Measurements from ENCODE around the gene ACTR1A. TPM values are rescaled to one million over a fixed set of nuclear protein-coding genes. Genes with fewer than 3 reads are reported as not detected.

Gene ACTR1A
- total RNA-seq, 1 donor from 2014 or later = 151 TPM

DNA sequence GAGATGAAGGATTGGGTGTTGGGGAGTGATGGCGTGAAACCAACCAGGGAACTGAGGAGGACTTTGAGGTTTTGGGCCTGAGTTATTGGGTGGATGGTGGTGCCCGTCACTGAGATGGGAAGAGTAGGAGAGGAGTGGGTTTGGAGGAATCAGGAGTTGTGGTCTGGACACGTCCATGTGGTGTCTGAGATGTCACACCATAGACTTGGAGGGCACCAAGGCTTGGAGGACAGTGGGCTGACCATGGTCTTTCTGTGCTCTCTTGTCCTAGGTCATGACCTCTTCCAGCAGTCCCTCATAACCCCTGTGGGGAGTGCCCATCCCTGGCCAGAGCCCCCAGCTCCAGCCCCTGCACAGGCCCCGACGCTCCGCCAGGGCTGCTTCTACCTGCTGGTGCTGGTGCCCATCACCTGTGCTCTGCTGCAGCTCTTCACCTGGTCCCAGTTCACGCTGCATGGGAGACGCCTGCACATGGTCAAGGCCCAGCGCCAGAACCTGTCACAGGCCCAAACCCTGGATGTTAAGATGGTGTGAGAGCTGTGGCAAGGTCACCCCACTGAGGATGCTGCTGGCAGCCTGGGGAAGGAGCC, 27.0 kb downstream of the ACTR1A start:
- DNase-seq (ENCODE audit: low read depth) = no peak
- TF ChIP-seq, protein P1, sequence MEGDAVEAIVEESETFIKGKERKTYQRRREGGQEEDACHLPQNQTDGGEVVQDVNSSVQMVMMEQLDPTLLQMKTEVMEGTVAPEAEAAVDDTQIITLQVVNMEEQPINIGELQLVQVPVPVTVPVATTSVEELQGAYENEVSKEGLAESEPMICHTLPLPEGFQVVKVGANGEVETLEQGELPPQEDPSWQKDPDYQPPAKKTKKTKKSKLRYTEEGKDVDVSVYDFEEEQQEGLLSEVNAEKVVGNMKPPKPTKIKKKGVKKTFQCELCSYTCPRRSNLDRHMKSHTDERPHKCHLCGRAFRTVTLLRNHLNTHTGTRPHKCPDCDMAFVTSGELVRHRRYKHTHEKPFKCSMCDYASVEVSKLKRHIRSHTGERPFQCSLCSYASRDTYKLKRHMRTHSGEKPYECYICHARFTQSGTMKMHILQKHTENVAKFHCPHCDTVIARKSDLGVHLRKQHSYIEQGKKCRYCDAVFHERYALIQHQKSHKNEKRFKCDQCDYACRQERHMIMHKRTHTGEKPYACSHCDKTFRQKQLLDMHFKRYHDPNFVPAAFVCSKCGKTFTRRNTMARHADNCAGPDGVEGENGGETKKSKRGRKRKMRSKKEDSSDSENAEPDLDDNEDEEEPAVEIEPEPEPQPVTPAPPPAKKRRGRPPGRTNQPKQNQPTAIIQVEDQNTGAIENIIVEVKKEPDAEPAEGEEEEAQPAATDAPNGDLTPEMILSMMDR (IDR thresholded peaks at IDR 0.05; ENCODE audit: insufficient read depth, low read length, poor library complexity, severe bottlenecking) = no peak
- H3K36me3 ChIP-seq (ENCODE audit: control insufficient read depth, insufficient read depth, low read length) = no peaks in the 10 kb centered on the region
- no peaks in the 10 kb centered on the region for H3K27me3 ChIP-seq (ENCODE audit: control insufficient read depth, insufficient read depth, low read length)
- no peak overlapping the region for H3K4me3 ChIP-seq (ENCODE audit: low read depth, low read length)

DNA sequence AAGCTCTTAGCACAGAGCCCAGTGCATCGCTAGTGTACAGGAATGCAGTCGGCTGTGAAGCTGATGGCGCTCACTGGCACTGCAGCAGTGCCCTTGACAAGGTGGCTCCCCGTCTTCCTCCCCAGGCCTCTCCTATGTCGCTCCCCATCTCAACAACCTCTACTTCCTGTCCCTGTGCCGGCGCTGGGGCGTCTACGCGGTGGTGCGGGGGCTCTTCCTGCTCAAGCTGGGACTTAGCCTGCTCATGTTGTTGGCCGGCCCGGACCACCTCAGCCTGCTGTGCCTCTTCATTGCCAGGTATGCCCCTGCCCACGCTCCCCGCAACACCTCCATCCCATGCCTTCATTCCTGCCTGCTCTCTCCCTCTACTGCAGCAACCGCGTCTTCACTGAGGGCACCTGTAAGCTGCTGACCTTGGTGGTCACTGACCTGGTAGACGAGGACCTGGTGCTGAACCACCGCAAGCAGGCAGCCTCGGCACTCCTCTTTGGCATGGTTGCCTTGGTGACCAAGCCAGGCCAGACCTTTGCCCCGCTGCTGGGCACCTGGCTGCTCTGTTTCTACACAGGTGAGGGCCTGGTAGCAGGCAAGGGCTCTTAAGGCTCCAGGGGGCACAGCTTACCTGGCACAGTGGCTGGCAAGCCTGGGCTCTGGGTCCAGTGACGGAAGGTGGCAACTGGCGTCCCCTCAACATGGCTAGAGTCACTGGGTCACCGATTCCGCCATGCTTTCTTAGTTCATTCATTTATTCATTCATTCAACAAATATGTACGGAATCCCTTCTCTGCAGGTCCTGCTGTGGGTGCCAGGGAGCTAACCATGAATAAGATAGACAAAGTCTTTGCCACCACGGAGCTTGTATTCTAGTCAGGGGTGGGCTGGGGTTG, 28.8 kb downstream of the ACTR1A start:
- H3K4me3 ChIP-seq (ENCODE audit: low read depth, low read length) = no peak overlapping the region
- TF ChIP-seq, protein P1 (IDR thresholded peaks at IDR 0.05; ENCODE audit: insufficient read depth, low read length, poor library complexity, severe bottlenecking) = no peak
- no peak for DNase-seq (ENCODE audit: low read depth)
- H3K36me3 ChIP-seq (ENCODE audit: control insufficient read depth, insufficient read depth, low read length) = no peaks in the 10 kb centered on the region
- H3K27me3 ChIP-seq (ENCODE audit: control insufficient read depth, insufficient read depth, low read length) = no peaks in the 10 kb centered on the region

DNA sequence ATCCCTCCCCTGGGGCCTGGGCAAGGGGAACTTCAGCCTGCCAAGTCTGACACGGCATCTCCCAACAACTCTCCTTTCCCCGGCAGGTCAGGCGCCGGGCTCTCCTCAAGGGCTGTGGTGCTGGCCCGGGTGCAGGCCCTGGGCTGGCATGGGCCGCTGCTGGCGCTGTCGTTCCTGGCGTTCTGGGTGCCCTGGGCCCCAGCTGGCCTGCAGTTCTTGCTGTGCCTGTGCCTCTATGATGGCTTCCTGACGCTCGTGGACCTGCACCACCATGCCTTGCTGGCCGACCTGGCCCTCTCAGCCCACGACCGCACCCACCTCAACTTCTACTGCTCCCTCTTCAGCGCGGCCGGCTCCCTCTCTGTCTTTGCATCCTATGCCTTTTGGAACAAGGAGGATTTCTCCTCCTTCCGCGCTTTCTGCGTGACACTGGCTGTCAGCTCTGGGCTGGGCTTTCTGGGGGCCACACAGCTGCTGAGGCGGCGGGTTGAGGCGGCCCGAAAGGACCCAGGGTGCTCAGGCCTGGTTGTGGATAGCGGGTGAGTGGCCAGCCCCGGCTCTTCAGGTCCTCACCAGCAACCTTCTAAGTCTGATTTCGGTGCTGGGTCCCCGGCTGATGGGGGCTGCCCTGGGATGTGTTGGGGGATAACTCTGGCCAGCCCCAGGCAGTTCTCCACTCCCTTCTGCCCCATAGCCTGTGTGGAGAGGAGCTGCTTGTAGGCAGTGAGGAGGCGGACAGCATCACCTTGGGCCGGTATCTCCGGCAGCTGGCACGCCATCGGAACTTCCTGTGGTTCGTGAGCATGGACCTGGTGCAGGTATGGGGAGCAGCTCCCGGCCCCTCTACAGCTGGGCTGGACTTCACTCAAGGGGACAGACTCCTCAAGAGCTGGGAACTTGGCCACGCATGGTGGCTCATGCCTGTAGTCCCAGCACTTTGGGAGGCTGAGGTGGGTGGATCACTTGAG, 31.6 kb downstream of the ACTR1A start:
- TF ChIP-seq, protein P1 (IDR thresholded peaks at IDR 0.05; ENCODE audit: insufficient read depth, low read length, poor library complexity, severe bottlenecking) = no peak
- no peaks in the 10 kb centered on the region for H3K36me3 ChIP-seq (ENCODE audit: control insufficient read depth, insufficient read depth, low read length)
- DNase-seq (ENCODE audit: low read depth) = no peak
- H3K4me3 ChIP-seq (ENCODE audit: low read depth, low read length) = no peak overlapping the region
- H3K27me3 ChIP-seq (ENCODE audit: control insufficient read depth, insufficient read depth, low read length) = no peaks in the 10 kb centered on the region

DNA sequence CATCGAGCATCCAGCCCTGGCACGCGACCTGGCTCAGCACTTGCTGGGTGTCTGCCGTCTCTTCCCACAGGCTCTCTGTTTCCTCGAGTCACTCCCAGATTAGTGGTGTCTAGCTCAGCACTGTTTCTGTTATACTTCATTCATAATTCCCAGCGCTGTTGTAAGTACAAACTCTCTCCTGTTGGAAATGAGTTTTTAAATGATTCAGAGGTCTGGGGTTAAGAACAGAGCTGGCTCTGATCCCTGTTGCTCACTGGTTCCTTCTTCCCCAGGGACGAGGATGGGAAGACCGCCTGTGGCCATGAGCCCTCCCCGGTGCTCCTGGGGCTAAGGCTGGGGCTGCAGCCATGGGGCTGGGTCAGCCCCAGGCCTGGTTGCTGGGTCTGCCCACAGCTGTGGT, 33.8 kb downstream of the ACTR1A start:
- TF ChIP-seq, protein P1 (IDR thresholded peaks at IDR 0.05; ENCODE audit: insufficient read depth, low read length, poor library complexity, severe bottlenecking) = no peak
- H3K36me3 ChIP-seq (ENCODE audit: control insufficient read depth, insufficient read depth, low read length) = no peaks in the 10 kb centered on the region
- DNase-seq (ENCODE audit: low read depth) = no peak
- no peak overlapping the region for H3K4me3 ChIP-seq (ENCODE audit: low read depth, low read length)
- no peaks in the 10 kb centered on the region for H3K27me3 ChIP-seq (ENCODE audit: control insufficient read depth, insufficient read depth, low read length)

DNA sequence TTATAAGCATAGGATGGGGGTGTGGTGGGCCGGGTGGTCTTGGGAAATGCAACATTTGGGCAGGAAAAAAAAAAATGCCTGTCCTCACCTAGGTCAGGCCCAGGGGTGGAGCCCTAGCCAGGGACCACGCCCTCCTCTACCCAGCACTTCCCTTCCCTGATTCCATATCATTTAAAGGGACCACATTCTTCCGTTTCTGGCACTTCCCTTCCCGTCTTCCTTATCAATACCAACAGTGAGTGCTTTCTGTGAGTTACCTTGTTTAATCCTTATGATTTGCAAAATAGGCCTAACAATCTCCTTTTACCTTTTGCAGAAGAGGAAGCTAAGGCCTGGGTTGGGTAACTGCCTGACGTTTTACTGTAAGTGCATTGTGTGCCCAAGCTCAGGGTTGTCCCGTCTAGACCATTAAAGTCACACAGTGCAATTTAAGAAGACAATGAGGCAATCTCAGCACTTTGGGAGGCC, 34.5 kb downstream of the ACTR1A start:
- TF ChIP-seq, protein P1 (IDR thresholded peaks at IDR 0.05; ENCODE audit: insufficient read depth, low read length, poor library complexity, severe bottlenecking) = no peak

More for the DNA sequence above, 34.5 kb downstream of the ACTR1A start:
- no peaks in the 10 kb centered on the region for H3K36me3 ChIP-seq (ENCODE audit: control insufficient read depth, insufficient read depth, low read length)
- no peaks in the 10 kb centered on the region for H3K27me3 ChIP-seq (ENCODE audit: control insufficient read depth, insufficient read depth, low read length)
- H3K4me3 ChIP-seq (ENCODE audit: low read depth, low read length) = no peak overlapping the region
- DNase-seq (ENCODE audit: low read depth) = no peak

Measured in kidney epithelial cell (primary cell).